Esophagus (tissue), 2 donors: ENCODE results near the gene MS4A5. TPM values are rescaled to one million over a fixed set of nuclear protein-coding genes. Genes with fewer than 3 reads are reported as not detected.
"Not testable (repeated sequence)": the region's sequence is repeated elsewhere in the genome, so short reads cannot be mapped to it uniquely, and the experiment has no call there.

ENCODE experiments used
- H3K27ac ChIP-seq, 2 donors: one replicate each; pipeline ENCODE4 v1.5.1; 2013; ENCODE audit warnings: low read depth in 2 of 2, mild to moderate bottlenecking in 2 of 2, inconsistent platforms in 1 of 2, low read length in 1 of 2, moderate library complexity in 1 of 2
- H3K27me3 ChIP-seq, 2 donors: one replicate each; pipeline ENCODE4 v1.6.1; 2013; ENCODE audit warnings: low read length in 2 of 2, control low read depth in 1 of 2, mild to moderate bottlenecking in 1 of 2; ENCODE audit not compliant: insufficient read depth in 2 of 2, control insufficient read depth in 1 of 2
- H3K36me3 ChIP-seq, 2 donors: one replicate each; pipeline ENCODE4 v1.6.1; 2013; ENCODE audit warnings: low read length in 1 of 2; ENCODE audit not compliant: control insufficient read depth in 2 of 2, insufficient read depth in 2 of 2
- H3K4me1 ChIP-seq, 2 donors: one replicate each; pipeline ENCODE4 v1.6.1; 2013; ENCODE audit warnings: low read length in 1 of 2; ENCODE audit not compliant: control insufficient read depth in 2 of 2, insufficient read depth in 2 of 2
- H3K4me3 ChIP-seq, 2 donors: one replicate each; pipeline ENCODE4 v1.5.1; 2013; ENCODE audit warnings: low read length in 2 of 2, mild to moderate bottlenecking in 2 of 2, low read depth in 1 of 2, moderate library complexity in 1 of 2
- H3K9me3 ChIP-seq, 2 donors: one replicate each; pipeline ENCODE4 v1.6.1; 2013; ENCODE audit warnings: mild to moderate bottlenecking in 2 of 2, low read depth in 1 of 2, low read length in 1 of 2, moderate library complexity in 1 of 2; ENCODE audit not compliant: control insufficient read depth in 2 of 2, insufficient read depth in 1 of 2
- WGBS, 2 donors: extraction: QIAGEN DNeasy Blood & Tissue Kit; methylation state at CpG; one replicate each; pipeline ENCODE4 v1.1.7; 2013; 5-methylcytosine and 5-hydroxymethylcytosine counted together
- polyA plus RNA-seq, 2 donors: library from polyadenylated mRNA; stranded (reverse); fragments of 200-250 nt; gene quantifications; one replicate each; pipeline ENCODE4 v1.2.3, GENCODE V29; 2013
- donor health status: healthy with polysubstance abuse.
- donor health status: Bipolar disorder and iron deficiency.

MS4A5 gene
- polyA plus RNA-seq, 2 donors = not detected

- H3K9me3 ChIP-seq = no peaks in the 10 kb centered on the region
- no peak overlapping the region for H3K27ac ChIP-seq
- H3K27me3 ChIP-seq = no peaks in the 10 kb centered on the region
- H3K4me3 ChIP-seq = no peak overlapping the region
- 54 to 63% methylated on average over 2 of the region's 2 CpGs for WGBS, 2 donors
- H3K4me1 ChIP-seq = no peaks in the 10 kb centered on the region
- H3K36me3 ChIP-seq = no peaks in the 10 kb centered on the region
These were observed 855 bp upstream of the MS4A5 start for GRCh38 chr11:60428517-60428916.

GRCh38 chr11:60431251-60431650 is 1.9 kb downstream of the MS4A5 start:
- H3K27ac ChIP-seq = no peak overlapping the region
- no peaks in the 10 kb centered on the region for H3K36me3 ChIP-seq
- H3K27me3 ChIP-seq = no peaks in the 10 kb centered on the region
- no peak overlapping the region for H3K4me3 ChIP-seq
- no peaks in the 10 kb centered on the region for H3K4me1 ChIP-seq
- no peaks in the 10 kb centered on the region for H3K9me3 ChIP-seq
- 60 to 61% methylated on average over 2 of the region's 2 CpGs for WGBS, 2 donors

GRCh38 chr11:60433401-60433800 is 4.0 kb downstream of the MS4A5 start:
- no peak overlapping the region for H3K27ac ChIP-seq
- no peaks in the 10 kb centered on the region for H3K4me1 ChIP-seq
- H3K4me3 ChIP-seq = no peak overlapping the region
- H3K9me3 ChIP-seq = no peaks in the 10 kb centered on the region
- no peaks in the 10 kb centered on the region for H3K36me3 ChIP-seq
- no peaks in the 10 kb centered on the region for H3K27me3 ChIP-seq
- WGBS, 2 donors = 56 to 63% methylated on average over 4 of the region's 4 CpGs

GRCh38 chr11:60447070-60447469 is 17.7 kb downstream of the MS4A5 start:
- Histone ChIP-seq H3K27ac (no peak overlapping the region), H3K36me3 (no peaks in the 10 kb centered on the region), H3K4me1 (no peaks in the 10 kb centered on the region), H3K9me3 (no peaks in the 10 kb centered on the region), H3K27me3 (no peaks in the 10 kb centered on the region), H3K4me3 (no peak overlapping the region)

GRCh38 chr11:60447846-60448245 is 18.5 kb downstream of the MS4A5 start:
- Histone ChIP-seq H3K4me3 (no peak overlapping the region), H3K27me3 (no peaks in the 10 kb centered on the region), H3K36me3 (no peaks in the 10 kb centered on the region), H3K27ac (no peak overlapping the region), H3K4me1 (no peaks in the 10 kb centered on the region), H3K9me3 (no peaks in the 10 kb centered on the region)

GRCh38 chr11:60451185-60451584 is 21.8 kb downstream of the MS4A5 start:
- H3K9me3 ChIP-seq, H3K36me3 ChIP-seq, H3K4me3 ChIP-seq, H3K27me3 ChIP-seq, H3K4me1 ChIP-seq, H3K27ac ChIP-seq: not testable (repeated sequence)
- WGBS, 2 donors = 95% methylated on average over 20 to 32 of the region's 32 CpGs

- H3K4me3 ChIP-seq = no peak overlapping the region
These were observed 24.8 kb downstream of the MS4A5 start for GRCh38 chr11:60454212-60454611.

GRCh38 chr11:60455531-60456042 is 26.2 kb downstream of the MS4A5 start, which contains the start of gene MS4A1:
TSS of gene MS4A1 (plus strand) at chr11:60455847. CDS start at chr11:60462375, 6,528 bp downstream.
- peaks cover 0 to 2% of the 10 kb centered on the region in 2 donors for H3K9me3 ChIP-seq
- WGBS, 2 donors = 63 to 73% methylated on average over 4 of the region's 4 CpGs
- H3K27ac ChIP-seq = no peak within 1 kb of the TSS
- no peak within 1 kb of the TSS for H3K4me3 ChIP-seq
- no peaks in the 10 kb centered on the region for H3K27me3 ChIP-seq
- no peaks in the 10 kb centered on the region for H3K4me1 ChIP-seq
- H3K36me3 ChIP-seq = no peaks in the 10 kb centered on the region

More at GRCh38 chr11:60454212-60454611, 24.8 kb downstream of the MS4A5 start:
- Histone ChIP-seq H3K36me3 (no peaks in the 10 kb centered on the region), H3K4me1 (no peaks in the 10 kb centered on the region), H3K9me3 (peaks cover 0 to 2% of the 10 kb centered on the region in 2 donors), H3K27me3 (no peaks in the 10 kb centered on the region), H3K27ac (no peak overlapping the region)

- Histone ChIP-seq H3K27me3 (no peaks in the 10 kb centered on the region), H3K4me1 (no peaks in the 10 kb centered on the region), H3K27ac (no peak overlapping the region), H3K4me3 (no peak overlapping the region), H3K9me3 (peaks cover 0 to 2% of the 10 kb centered on the region in 2 donors), H3K36me3 (no peaks in the 10 kb centered on the region)
- WGBS, 2 donors = 67 to 75% methylated on average over 3 of the region's 3 CpGs
These were observed 28.2 kb downstream of the MS4A5 start for GRCh38 chr11:60457576-60457975.

GRCh38 chr11:60459345-60459744 is 30.0 kb downstream of the MS4A5 start:
- no peak overlapping the region for H3K4me3 ChIP-seq
- WGBS, 2 donors = 95 to 97% methylated on average over 1 of the region's 1 CpG
- H3K4me1 ChIP-seq = no peaks in the 10 kb centered on the region
- H3K36me3 ChIP-seq = no peaks in the 10 kb centered on the region
- H3K27me3 ChIP-seq = no peaks in the 10 kb centered on the region
- H3K9me3 ChIP-seq = peaks cover 0 to 2% of the 10 kb centered on the region in 2 donors
- no peak overlapping the region for H3K27ac ChIP-seq
